ENCODE results near the gene AKTIP.
"Not testable (repeated sequence)": the region's sequence is repeated elsewhere in the genome, so short reads cannot be mapped to it uniquely, and the experiment has no call there.

Gene AKTIP

DNA sequence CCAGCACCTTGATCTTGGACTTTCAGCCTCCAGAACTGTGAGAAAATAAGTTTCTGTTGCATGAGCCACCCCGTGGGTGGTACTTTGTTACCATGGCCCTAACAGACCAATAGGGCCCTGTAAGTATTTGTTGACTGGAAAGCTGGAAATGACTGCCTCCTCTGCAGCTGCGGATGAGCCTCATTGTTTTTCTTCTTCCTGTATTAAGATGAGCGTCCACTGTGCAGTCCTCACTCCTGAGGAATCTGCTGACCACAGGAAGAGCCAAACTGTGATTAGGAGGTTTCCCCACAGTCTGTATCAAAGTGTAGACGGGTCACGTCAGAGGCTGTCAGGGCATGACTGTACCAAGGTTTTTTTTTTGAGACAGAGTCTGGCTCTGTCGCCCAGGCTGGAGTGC lies 12.2 kb upstream of the AKTIP start:
- DNase-seq, result no peak

DNA sequence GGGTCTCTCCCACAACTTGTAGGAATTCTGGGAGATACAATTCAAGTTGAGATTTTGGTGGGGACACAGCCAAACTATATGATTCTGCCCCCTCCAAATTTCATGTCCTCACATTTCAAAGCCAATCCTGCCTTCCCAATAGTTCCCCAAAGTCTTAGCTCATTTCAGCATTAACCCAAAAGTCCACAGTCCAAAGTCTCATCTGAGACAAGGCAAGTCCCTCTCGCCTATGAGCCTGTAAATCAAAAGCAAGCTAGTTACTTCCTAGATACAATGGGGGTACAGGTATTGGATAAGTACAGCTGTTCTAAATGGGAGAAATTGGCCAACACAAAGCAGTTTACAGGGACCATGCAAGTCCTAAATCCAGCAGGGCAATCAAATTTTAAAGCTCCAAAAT lies 9.8 kb upstream of the AKTIP start:
- DNase-seq, result not testable (repeated sequence)

- DNase-seq, result no peak
Measured at GRCh38 chr16:53511403-53512280, 8.6 kb upstream of the AKTIP start.

- no peak for DNase-seq
Measured at GRCh38 chr16:53511084-53511402, 8.0 kb upstream of the AKTIP start.

DNA sequence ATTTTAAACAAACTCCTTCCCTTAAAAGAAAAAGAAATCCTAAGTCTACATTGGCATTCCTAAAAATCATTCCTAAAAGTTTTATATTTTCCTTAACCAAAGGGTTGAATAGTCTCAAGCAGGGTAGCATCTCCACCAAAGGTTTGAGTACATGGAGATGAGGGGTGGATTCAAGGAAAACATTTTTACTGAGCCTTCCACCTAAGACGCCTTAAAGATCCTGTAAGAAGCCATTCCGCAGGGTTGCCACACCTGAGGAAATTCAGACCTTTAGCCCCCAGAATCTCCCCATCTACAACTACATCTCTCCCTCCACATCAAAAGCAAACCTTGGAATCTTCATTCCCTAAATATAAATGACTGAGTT lies 7.7 kb upstream of the AKTIP start:
- no peak for DNase-seq

- DNase-seq, result peak; percentile 68
Measured at GRCh38 chr16:53509906-53510703, 7.1 kb upstream of the AKTIP start.

DNA sequence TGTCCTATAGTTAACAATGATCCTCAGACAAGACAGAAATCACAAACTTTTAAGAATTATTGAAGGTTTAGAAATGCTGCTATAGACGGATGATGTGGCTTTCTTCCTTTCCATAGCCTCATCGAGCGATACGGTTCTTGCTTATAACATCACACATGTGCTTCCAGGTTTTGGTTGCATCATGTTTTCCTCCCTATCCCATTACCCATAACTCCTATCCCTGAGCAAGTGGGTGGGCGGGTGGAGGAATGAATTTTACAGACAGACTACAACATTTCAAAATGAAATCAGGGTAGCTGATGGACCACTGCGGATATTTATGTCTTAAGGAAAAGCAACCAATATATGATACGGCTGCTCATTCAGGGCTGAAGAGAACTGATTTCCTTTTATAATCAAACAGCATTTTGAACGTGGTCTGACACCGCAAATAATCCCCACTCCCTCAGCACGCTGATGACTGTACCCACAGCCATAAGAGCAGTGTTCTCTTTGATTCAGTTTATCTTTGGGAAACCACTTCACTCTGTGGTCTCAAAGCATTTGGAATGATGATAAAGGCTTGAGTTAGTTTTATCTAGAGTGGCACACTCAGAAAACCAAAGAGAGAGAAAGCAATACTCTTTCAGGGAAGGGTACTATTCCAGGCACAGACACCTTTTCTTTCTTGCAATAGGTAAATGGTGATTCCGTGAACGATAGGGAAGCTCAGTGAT lies 4.6 kb upstream of the AKTIP start:
- no peak for DNase-seq

GRCh38 chr16:53506254-53506653 lies 3.2 kb upstream of the AKTIP start:
- no peak for DNase-seq

DNA sequence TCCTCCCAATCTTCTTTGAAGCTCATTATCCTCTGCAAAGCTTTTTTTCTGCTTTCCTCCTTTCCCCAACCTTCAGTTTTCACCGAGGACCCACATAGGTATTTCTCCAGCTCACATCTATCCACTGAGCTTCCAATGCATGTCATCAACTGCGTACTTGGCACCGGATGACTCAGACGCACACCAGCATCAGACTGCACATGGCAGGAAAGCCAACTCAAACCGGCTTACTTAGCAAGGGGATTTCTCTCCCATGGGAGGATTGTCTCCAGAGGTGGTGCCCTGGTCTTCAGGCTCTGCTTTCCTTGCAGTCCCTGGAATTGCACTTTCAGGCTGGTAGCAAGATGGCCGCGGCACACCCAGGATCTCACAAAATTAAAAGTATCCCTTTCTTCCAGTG lies 1.7 kb upstream of the AKTIP start:
- peak; percentile 55 for DNase-seq

GRCh38 chr16:53503991-53504663 lies 1.1 kb upstream of the AKTIP start:
- DNase-seq, result peak; percentile 62

GRCh38 chr16:53503270-53503923 lies 388 bp upstream of the AKTIP start:
- peak; percentile 100 for DNase-seq

GRCh38 chr16:53501216-53501859 lies 1.7 kb downstream of the AKTIP start:
- no peak for DNase-seq

GRCh38 chr16:53498984-53499383 lies 4.0 kb downstream of the AKTIP start:
- DNase-seq, result no peak

DNA sequence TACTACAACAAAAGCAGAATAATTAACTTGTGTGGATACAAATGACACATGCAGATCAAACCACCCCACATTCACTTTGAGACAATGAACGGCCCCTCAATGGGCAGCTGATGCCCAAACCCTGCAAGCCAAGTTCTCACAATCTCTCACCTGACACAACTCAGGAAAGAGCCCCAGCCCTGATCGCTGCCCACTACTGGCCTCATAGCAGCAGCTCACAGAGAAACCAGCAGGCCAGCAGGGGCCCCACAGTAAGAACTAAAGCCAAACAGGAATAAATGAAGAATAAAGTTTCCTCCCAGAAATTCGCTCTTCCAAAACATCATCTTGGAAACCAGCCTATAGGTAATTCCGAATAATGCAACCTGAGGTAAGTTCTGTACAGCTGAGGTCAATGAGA lies 7.7 kb downstream of the AKTIP start:
- DNase-seq, result no peak

- no peak for DNase-seq
Measured at GRCh38 chr16:53494636-53495035, 8.4 kb downstream of the AKTIP start.

- no peak for DNase-seq
Measured at GRCh38 chr16:53492503-53492902, 10.5 kb downstream of the AKTIP start.

DNA sequence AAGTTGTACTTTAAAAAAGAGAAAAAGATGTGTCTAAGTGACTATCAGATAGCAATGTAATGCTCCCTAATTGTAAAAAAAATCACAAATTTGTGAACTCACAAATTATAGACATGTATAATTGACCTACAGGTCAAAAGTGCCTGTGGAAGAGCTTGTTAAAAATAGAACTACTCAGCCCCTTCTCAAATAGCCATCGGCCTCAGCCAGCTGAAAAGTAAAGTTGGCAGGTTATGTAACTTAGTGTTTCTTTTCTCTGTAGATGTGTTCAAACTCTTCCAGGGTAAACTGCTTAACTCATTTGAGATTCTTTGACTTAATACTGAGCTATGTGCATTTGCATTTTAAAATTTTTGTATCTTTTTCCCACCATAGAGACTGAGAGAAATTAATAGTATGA lies 13.3 kb downstream of the AKTIP start:
- DNase-seq, result no peak

GRCh38 chr16:53486230-53486629 lies 16.8 kb downstream of the AKTIP start:
- DNase-seq, result no peak

GRCh38 chr16:53484542-53484941 lies 18.5 kb downstream of the AKTIP start:
- no peak for DNase-seq

DNA sequence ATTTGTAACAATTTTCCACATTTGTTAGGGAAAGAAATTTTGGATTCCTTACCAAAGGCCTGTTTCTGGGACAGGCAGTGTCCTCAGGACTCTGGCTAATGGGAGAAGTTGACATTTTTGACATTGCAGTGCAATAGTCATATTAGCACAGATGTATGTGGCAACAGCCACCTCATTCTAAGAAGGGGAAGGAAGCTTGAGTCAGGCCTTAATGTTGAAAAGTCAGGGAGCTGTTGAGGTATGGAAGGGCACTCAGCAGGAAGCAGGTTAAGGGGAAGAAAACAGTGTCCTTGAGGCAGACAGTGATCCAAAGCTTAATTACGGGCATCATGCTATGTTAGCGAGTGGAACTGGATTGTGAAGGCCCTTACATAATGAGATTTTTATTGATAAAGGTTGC lies 20.9 kb downstream of the AKTIP start:
- no peak for DNase-seq

GRCh38 chr16:53480394-53480793 lies 22.6 kb downstream of the AKTIP start:
- no peak for DNase-seq

DNA sequence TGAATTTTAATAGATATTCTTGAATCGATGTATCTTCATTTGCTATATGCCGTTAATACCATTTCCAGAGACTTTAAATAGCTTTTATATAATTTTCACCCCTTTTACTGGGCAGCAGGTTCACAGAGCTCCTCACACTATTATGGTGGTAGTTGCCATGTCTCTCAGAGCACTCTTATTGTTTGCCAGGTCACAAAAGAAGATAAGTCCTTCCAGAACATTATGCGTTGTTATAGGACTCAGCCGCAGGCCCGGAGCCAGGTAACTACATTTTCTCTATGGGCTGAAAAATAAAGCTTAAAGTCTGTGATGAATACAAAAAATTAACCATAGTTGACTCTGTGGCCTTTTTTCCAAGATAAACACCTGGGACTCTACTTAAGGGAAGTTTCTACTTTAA lies 24.0 kb downstream of the AKTIP start:
- no peak for DNase-seq

Data from fibroblast of skin of right quadriceps (primary cell).